Stimulated activated CD4-positive, alpha-beta T cell treated with anti-CD3 and anti-CD28 coated beads, TNF-alpha, amount 100 ng/mL, for 4 hours (primary cell): Measurements from ENCODE around the gene BBX.

ENCODE experiments used
- DNase-seq, 3 experiments: peaks; one replicate each; pipeline ENCODE4 v3.0.0-alpha.2; 2020; ENCODE audit warnings: low read depth in 3 of 3

Gene BBX

GRCh38 chr3:107522510-107523288 lies at the start of gene BBX:
Gene BBX (plus strand): TSS chr3:107522962. CDS start chr3:107710461, 187,499 bp downstream.
- DNase-seq: peak; percentile 80 to 87 (median 85)

- DNase-seq: no peak
These were observed 46.3 kb upstream of the BBX start for GRCh38 chr3:107476462-107476861.

GRCh38 chr3:107487490-107487889 lies 35.3 kb upstream of the BBX start:
- DNase-seq: no peak

- no peak for DNase-seq
These were observed 33.8 kb upstream of the BBX start for GRCh38 chr3:107488942-107489341.

- DNase-seq: no peak
These were observed 29.6 kb upstream of the BBX start for GRCh38 chr3:107493134-107493533.

GRCh38 chr3:107496855-107497254 lies 25.9 kb upstream of the BBX start:
- DNase-seq: no peak

- no peak for DNase-seq
These were observed 24.1 kb upstream of the BBX start for GRCh38 chr3:107498646-107499045.

GRCh38 chr3:107506458-107506857 lies 16.3 kb upstream of the BBX start:
- no peak for DNase-seq

- DNase-seq: no peak
These were observed 14.4 kb upstream of the BBX start for GRCh38 chr3:107508331-107508730.

GRCh38 chr3:107512108-107512507 lies 10.7 kb upstream of the BBX start:
- DNase-seq: no peak

- DNase-seq: no peak
These were observed 8.3 kb upstream of the BBX start for GRCh38 chr3:107514453-107514852.

GRCh38 chr3:107516475-107516874 lies 6.3 kb upstream of the BBX start:
- DNase-seq: no peak

GRCh38 chr3:107520535-107520934 lies 2.2 kb upstream of the BBX start:
- DNase-seq: no peak

- no peak for DNase-seq
These were observed 1.2 kb upstream of the BBX start for GRCh38 chr3:107521469-107522059.

- DNase-seq: peak in 1 of 3 experiments; percentile 33
These were observed 452 bp downstream of the BBX start for GRCh38 chr3:107523289-107523538.

GRCh38 chr3:107523539-107524325 lies 970 bp downstream of the BBX start:
- peak; percentile 7 to 35 (median 15) for DNase-seq

- DNase-seq: no peak
These were observed 1.6 kb downstream of the BBX start for GRCh38 chr3:107524326-107524840.

- DNase-seq: peak; percentile 19 to 32 (median 23)
These were observed 2.3 kb downstream of the BBX start for GRCh38 chr3:107524841-107525643.

- DNase-seq: peak in 1 of 3 experiments; percentile 11
These were observed 3.0 kb downstream of the BBX start for GRCh38 chr3:107525644-107526305.

- no peak for DNase-seq
These were observed 9.2 kb downstream of the BBX start for GRCh38 chr3:107531917-107532469.

GRCh38 chr3:107540857-107541256 lies 18.1 kb downstream of the BBX start:
- no peak for DNase-seq
